Measurements from ENCODE around the gene GSTO1. TPM values are rescaled to one million over a fixed set of nuclear protein-coding genes. Genes with fewer than 3 reads are reported as not detected.
A peak's percentile ranks its signal among the peaks of the same experiment; 100 is the strongest.

Gene GSTO1
- total and polyA plus RNA-seq, 2 of the 13 experiments (the other 11 are each of a cell fraction or from before 2014, with no cell fraction given) = 228 to 300 TPM

DNA sequence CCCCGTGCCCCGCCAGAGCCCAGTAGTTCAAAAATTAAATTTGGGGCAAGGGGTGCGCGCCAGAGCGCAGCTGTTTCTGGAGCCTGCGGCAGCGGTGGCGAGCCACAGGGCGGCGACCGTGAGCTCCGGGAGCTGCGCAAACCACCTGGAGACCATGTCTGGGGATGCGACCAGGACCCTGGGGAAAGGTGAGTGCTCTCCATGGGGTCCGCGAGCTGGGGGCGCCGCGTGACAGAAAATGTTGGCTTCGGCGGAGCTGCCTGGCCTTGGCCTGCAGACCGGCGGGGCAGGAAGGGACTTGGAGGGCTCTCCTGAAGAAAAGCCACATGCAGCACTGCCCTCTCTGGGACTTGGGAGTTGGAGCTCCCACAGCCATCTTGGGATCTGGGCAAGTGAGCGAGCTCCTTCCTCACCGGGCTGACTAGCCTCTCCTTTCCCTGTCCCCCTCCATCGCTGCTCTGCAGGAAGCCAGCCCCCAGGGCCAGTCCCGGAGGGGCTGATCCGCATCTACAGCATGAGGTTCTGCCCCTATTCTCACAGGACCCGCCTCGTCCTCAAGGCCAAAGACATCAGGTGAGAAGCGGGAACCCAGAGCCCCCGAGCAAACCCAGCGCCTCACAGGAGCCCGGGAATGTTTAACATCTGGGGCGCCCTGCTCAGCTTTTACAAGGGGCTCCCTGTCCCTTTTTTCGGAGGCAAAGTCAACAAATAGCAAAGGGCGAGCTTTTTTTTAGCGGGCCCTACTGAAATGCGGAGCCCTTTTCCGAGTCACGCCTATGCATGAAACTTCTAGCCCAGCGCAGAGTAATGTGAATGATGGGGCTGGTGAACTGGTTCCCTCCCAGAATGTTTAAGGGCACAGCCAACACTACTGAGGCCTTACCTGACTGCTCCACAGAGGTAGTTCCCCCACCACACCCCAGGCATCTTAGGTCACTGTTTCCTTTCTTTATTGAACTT lies 20.4 kb downstream of the GSTO1 start (continued):
- TF ChIP-seq, protein P1, sequence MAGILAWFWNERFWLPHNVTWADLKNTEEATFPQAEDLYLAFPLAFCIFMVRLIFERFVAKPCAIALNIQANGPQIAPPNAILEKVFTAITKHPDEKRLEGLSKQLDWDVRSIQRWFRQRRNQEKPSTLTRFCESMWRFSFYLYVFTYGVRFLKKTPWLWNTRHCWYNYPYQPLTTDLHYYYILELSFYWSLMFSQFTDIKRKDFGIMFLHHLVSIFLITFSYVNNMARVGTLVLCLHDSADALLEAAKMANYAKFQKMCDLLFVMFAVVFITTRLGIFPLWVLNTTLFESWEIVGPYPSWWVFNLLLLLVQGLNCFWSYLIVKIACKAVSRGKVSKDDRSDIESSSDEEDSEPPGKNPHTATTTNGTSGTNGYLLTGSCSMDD (CRISPR knock-in tag; IDR thresholded peaks at IDR 0.05) = no peak
- TF ChIP-seq ZZZ3 (CRISPR knock-in tag; IDR thresholded peaks at IDR 0.05; ENCODE audit: borderline replicate concordance) (no peak), GATAD1 (CRISPR knock-in tag; IDR thresholded peaks at IDR 0.05) (no peak), DR1 (CRISPR knock-in tag; IDR thresholded peaks at IDR 0.05) (no peak), CHCHD3 (CRISPR knock-in tag; IDR thresholded peaks at IDR 0.05) (no peak), NR2C2 (CRISPR knock-in tag; IDR thresholded peaks at IDR 0.05; ENCODE audit: borderline replicate concordance) (no peak), TGIF2 (CRISPR knock-in tag; IDR thresholded peaks at IDR 0.05) (no peak), ZNF652 (CRISPR knock-in tag; IDR thresholded peaks at IDR 0.05; ENCODE audit: borderline replicate concordance, low read depth) (no peak), ZNF24 (IDR thresholded peaks at IDR 0.05) (no peak), RAD51 (IDR thresholded peaks at IDR 0.05; ENCODE audit: borderline replicate concordance) (no peak), POGZ (CRISPR knock-in tag; IDR thresholded peaks at IDR 0.05) (peak; percentile 67; the same call in 1 of the 2 replicates), ZNF781 (CRISPR knock-in tag; IDR thresholded peaks at IDR 0.05; ENCODE audit: borderline replicate concordance, not compliant biosample characterization) (no peak), PHF8 (CRISPR knock-in tag; IDR thresholded peaks at IDR 0.05) (peak; percentile 42; the same call in 1 of the 2 replicates), ZNF703 (CRISPR knock-in tag; IDR thresholded peaks at IDR 0.05; ENCODE audit: borderline replicate concordance) (no peak), SRSF4 (IDR thresholded peaks at IDR 0.05; ENCODE audit: low read depth, low read length, poor library complexity, severe bottlenecking) (no peak)
- TF ChIP-seq, protein P2, sequence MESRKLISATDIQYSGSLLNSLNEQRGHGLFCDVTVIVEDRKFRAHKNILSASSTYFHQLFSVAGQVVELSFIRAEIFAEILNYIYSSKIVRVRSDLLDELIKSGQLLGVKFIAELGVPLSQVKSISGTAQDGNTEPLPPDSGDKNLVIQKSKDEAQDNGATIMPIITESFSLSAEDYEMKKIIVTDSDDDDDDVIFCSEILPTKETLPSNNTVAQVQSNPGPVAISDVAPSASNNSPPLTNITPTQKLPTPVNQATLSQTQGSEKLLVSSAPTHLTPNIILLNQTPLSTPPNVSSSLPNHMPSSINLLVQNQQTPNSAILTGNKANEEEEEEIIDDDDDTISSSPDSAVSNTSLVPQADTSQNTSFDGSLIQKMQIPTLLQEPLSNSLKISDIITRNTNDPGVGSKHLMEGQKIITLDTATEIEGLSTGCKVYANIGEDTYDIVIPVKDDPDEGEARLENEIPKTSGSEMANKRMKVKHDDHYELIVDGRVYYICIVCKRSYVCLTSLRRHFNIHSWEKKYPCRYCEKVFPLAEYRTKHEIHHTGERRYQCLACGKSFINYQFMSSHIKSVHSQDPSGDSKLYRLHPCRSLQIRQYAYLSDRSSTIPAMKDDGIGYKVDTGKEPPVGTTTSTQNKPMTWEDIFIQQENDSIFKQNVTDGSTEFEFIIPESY (CRISPR knock-in tag; IDR thresholded peaks at IDR 0.05) = peak; percentile 57; the same call in 1 of the 2 replicates
- TF ChIP-seq, protein P3, sequence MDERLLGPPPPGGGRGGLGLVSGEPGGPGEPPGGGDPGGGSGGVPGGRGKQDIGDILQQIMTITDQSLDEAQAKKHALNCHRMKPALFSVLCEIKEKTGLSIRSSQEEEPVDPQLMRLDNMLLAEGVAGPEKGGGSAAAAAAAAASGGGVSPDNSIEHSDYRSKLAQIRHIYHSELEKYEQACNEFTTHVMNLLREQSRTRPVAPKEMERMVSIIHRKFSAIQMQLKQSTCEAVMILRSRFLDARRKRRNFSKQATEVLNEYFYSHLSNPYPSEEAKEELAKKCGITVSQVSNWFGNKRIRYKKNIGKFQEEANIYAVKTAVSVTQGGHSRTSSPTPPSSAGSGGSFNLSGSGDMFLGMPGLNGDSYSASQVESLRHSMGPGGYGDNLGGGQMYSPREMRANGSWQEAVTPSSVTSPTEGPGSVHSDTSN (CRISPR knock-in tag; IDR thresholded peaks at IDR 0.05) = no peak
- TF ChIP-seq, protein P4, sequence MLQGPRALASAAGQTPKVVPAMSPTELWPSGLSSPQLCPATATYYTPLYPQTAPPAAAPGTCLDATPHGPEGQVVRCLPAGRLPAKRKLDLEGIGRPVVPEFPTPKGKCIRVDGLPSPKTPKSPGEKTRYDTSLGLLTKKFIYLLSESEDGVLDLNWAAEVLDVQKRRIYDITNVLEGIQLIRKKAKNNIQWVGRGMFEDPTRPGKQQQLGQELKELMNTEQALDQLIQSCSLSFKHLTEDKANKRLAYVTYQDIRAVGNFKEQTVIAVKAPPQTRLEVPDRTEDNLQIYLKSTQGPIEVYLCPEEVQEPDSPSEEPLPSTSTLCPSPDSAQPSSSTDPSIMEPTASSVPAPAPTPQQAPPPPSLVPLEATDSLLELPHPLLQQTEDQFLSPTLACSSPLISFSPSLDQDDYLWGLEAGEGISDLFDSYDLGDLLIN (CRISPR knock-in tag; IDR thresholded peaks at IDR 0.05; ENCODE audit: borderline replicate concordance) = no peak
- TF ChIP-seq, protein P5, sequence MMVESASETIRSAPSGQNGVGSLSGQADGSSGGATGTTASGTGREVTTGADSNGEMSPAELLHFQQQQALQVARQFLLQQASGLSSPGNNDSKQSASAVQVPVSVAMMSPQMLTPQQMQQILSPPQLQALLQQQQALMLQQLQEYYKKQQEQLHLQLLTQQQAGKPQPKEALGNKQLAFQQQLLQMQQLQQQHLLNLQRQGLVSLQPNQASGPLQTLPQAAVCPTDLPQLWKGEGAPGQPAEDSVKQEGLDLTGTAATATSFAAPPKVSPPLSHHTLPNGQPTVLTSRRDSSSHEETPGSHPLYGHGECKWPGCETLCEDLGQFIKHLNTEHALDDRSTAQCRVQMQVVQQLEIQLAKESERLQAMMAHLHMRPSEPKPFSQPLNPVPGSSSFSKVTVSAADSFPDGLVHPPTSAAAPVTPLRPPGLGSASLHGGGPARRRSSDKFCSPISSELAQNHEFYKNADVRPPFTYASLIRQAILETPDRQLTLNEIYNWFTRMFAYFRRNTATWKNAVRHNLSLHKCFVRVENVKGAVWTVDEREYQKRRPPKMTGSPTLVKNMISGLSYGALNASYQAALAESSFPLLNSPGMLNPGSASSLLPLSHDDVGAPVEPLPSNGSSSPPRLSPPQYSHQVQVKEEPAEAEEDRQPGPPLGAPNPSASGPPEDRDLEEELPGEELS (CRISPR knock-in tag; IDR thresholded peaks at IDR 0.05) = no peak
- TF ChIP-seq, protein P6, sequence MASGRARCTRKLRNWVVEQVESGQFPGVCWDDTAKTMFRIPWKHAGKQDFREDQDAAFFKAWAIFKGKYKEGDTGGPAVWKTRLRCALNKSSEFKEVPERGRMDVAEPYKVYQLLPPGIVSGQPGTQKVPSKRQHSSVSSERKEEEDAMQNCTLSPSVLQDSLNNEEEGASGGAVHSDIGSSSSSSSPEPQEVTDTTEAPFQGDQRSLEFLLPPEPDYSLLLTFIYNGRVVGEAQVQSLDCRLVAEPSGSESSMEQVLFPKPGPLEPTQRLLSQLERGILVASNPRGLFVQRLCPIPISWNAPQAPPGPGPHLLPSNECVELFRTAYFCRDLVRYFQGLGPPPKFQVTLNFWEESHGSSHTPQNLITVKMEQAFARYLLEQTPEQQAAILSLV (CRISPR knock-in tag; IDR thresholded peaks at IDR 0.05; ENCODE audit: borderline replicate concordance) = no peak

Measured in HepG2 (cell line).